Fibroblast of lung (primary cell): ENCODE measurements around the gene COL4A6.
A peak's percentile ranks its signal among the peaks of the same experiment; 100 is the strongest.

ENCODE experiments used
- EZH2 ChIP-seq: IDR thresholded peaks from 2 replicates; pipeline ENCODE4 v1.5.1; 2012; ENCODE audit warnings: low read length, control low read depth, mild to moderate bottlenecking; ENCODE audit errors: missing control alignments
- TF ChIP-seq, protein P1 (sequence below), 2 donors: IDR thresholded peaks in 1 of 2; conservative IDR thresholded peaks in 1 of 2; 1 replicate in 1 of 2; 2 replicates in 1 of 2; pipeline ENCODE4 v1.5.1; 2011 to 2012; ENCODE audit warnings: low read length in 2 of 2, control low read depth in 1 of 2, inconsistent platforms in 1 of 2, low read depth in 1 of 2, mild to moderate bottlenecking in 1 of 2

DNA sequence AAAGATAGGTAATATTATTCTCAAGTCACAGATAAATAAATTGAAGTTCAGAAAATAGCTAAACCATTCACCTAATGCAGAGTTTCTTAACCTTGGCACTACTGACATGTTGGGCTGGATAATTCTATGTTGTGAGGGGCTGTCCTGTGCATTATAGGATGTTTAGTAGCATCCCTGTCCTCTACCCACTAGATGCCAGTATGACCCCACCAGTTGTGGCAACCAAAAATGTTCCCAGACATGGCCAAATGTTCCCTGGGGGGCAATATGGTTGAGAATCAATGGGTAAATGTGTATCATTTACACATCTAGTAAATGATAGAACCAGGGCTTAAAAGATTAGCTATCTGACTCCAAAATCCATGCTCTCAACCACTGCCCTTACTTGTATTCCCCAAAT lies 140.9 kb downstream of the COL4A6 start:
- no peak for TF ChIP-seq EZH2
- TF ChIP-seq, protein P1, sequence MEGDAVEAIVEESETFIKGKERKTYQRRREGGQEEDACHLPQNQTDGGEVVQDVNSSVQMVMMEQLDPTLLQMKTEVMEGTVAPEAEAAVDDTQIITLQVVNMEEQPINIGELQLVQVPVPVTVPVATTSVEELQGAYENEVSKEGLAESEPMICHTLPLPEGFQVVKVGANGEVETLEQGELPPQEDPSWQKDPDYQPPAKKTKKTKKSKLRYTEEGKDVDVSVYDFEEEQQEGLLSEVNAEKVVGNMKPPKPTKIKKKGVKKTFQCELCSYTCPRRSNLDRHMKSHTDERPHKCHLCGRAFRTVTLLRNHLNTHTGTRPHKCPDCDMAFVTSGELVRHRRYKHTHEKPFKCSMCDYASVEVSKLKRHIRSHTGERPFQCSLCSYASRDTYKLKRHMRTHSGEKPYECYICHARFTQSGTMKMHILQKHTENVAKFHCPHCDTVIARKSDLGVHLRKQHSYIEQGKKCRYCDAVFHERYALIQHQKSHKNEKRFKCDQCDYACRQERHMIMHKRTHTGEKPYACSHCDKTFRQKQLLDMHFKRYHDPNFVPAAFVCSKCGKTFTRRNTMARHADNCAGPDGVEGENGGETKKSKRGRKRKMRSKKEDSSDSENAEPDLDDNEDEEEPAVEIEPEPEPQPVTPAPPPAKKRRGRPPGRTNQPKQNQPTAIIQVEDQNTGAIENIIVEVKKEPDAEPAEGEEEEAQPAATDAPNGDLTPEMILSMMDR (conservative IDR thresholded peaks at IDR 0.05 in 1 of 2, IDR thresholded peaks at IDR 0.05 in 1 of 2; ENCODE audit: low read depth in 1 of 2, low read length in 2 of 2), result peak in 1 of 2 donors; percentile 8
